ENCODE measurements around the gene COMMD7. TPM values are rescaled to one million over a fixed set of nuclear protein-coding genes. Genes with fewer than 3 reads are reported as not detected.

The COMMD7 gene
- total RNA-seq, 4 donors from 2014 or later = 20.3 to 28.9 (median 23.4) TPM

GRCh38 chr20:32652739-32653526 lies 90.3 kb downstream of the COMMD7 start:
- no peak for TF ChIP-seq CTCF (IDR thresholded peaks at IDR 0.05; ENCODE audit: low read depth)

Other genes with a start within 250 kb of the COMMD7 start
- 10 to 100 TPM in 1 of 4 donors, 1 to 10 TPM in 3; 5.9 to 20.5 (median 6.9) TPM for gene NOL4L, start 158.1 kb downstream of the COMMD7 start, total RNA-seq
- gene C20orf203, start 69.5 kb downstream of the COMMD7 start, total RNA-seq = under 1 TPM in 1 of 4 donors, not detected in 3; 0.19 TPM
- 1 to 10 TPM in 1 of 4 donors, under 1 TPM in 2, not detected in 1; 0.22 to 2.1 (median 0.85) TPM for gene DNMT3B, start 18.9 kb upstream of the COMMD7 start, total RNA-seq
- gene MAPRE1, start 76.5 kb upstream of the COMMD7 start, total RNA-seq = 100 to 1,000 TPM in 1 of 4 donors, 10 to 100 TPM in 3; 63.3 to 114 (median 77.1) TPM
- gene EFCAB8, start 115.5 kb upstream of the COMMD7 start, total RNA-seq = under 1 TPM in 1 of 4 donors, not detected in 3; 0.19 TPM

Data from subcutaneous adipose tissue (tissue), 4 donors.